Right cardiac atrium (tissue), 5 donors: Measurements from ENCODE around the gene RRAS2. TPM values are rescaled to one million over a fixed set of nuclear protein-coding genes. Genes with fewer than 3 reads are reported as not detected.

Experiments
- polyA plus RNA-seq: library from polyadenylated mRNA; stranded (reverse); fragments of 200-250 nt; gene quantifications from one replicate; pipeline ENCODE4 v1.2.3, GENCODE V29; 2013
- total RNA-seq, 4 donors: library from RNA; stranded (reverse); fragmentation: NEBNext Ultra II Directional; extraction: Animal tissue kit (Norgen Biotek cat#: 25700); gene quantifications; one replicate each; pipeline ENCODE4 v1.2.1, GENCODE V29; 2021
- donor health status: healthy with polysubstance abuse.
- donor health status: DM: no; HTN: yes; CAD: no.
- donor health status: DM: no; HTN: no; CAD: no.
- donor health status: DM: no; HTN: yes; CAD: no; lungs with severe emphysema.
- donor health status: DM: yes; HTN: yes; CAD: no.

Gene RRAS2
- total and polyA plus RNA-seq, 5 donors: 23.9 to 32.7 (median 28.2) TPM

Other genes starting within 250 kb of the RRAS2 start
- gene COPB1, start 140.6 kb upstream of the RRAS2 start, total RNA-seq: 10 to 100 TPM; 46.0 to 62.3 (median 55.3) TPM
- gene COPB1, start 140.6 kb upstream of the RRAS2 start, polyA plus RNA-seq: 41.7 TPM
- 100 to 1,000 TPM; 105 to 132 (median 117) TPM for gene PSMA1, start 161.2 kb upstream of the RRAS2 start, total RNA-seq
- 145 TPM for gene PSMA1, start 161.2 kb upstream of the RRAS2 start, polyA plus RNA-seq